Left cardiac atrium (tissue), 4 donors: Measurements from ENCODE around the gene FAM181B. TPM values are rescaled to one million over a fixed set of nuclear protein-coding genes. Genes with fewer than 3 reads are reported as not detected.
"Not testable (repeated sequence)": the region's sequence is repeated elsewhere in the genome, so short reads cannot be mapped to it uniquely, and the experiment has no call there.

Source experiments
- ATAC-seq, 2 donors: fragments of 200-7000 bp; cut with Tn5 transposase; one replicate each; pipeline ENCODE4 v1.9.1; 2020; ENCODE audit warnings: mild to moderate bottlenecking in 2 of 2, moderate library complexity in 2 of 2
- DNase-seq: peaks from one replicate; pipeline ENCODE4 v3.0.0-alpha.2; 2020
- intact Hi-C, 2 donors: fragments of 100-400 bp; cut with DNase I; formaldehyde crosslinking; loops; one replicate each; pipeline versions ENCODE4 v1.14.1 to v1.15.1; 2022 to 2023
- total RNA-seq, 2 donors: library from RNA; stranded (reverse); fragmentation: NEBNext Ultra II Directional; extraction: Animal tissue kit (Norgen Biotek cat#: 25700); gene quantifications; one replicate each; pipeline ENCODE4 v1.2.1, GENCODE V29; 2021
- donor health status: DM: no; HTN: yes; CAD: no.
- donor health status: DM: no; HTN: yes; CAD: no; lungs with severe emphysema.
- donor health status: DM: yes; HTN: yes; CAD: no.
- donor health status: Dilated cardiomyopathy.

Gene FAM181B
- total RNA-seq, 2 donors from 2014 or later = 1.7 to 2.0 TPM

DNA sequence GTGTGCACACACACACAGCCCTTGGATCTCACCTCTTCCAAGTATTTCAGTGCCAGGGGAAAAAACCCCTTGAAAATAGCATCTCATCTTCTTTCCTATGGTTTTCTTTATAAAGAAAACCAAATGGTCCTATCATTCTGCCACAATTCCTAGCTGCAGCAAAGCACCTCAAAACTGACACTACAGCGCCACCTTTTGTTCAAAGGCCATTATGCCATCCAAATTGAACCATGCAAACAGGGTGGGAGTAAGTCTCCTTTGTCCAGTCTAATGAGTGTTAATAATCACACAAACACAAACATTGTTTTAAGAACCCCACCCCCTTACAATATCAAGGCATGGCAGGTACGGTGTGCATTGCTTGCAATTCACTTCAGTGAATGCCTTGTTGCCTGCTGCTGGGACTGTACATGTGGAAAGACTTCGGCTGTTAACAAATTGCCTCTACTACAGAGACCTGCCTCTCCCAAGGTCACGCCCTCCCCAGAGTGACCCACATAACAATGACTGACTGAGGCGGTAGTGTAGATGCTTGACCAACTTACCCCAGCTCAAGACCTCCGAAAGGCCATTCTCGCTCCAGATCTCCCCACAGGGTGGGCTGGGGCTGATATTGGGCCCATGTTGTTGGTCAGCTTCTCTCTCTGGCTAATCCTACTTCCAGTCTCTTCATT, 31.7 kb downstream of the FAM181B start:
- intact Hi-C loops = no loop called here
- no peak for ATAC-seq
- no peak for DNase-seq

- DNase-seq (no peak), ATAC-seq (no peak)
- intact Hi-C loops = loop anchor here (10.0 kb wide), 1 partner anchor 1054 kb away; no protein-coding TSS in a partner anchor
Observed at GRCh38 chr11:82698576-82699352, 34.9 kb downstream of the FAM181B start.

- no peak for ATAC-seq
- intact Hi-C loops = loop anchor here (10.0 kb wide), 1 partner anchor 1048 kb away; no protein-coding TSS in a partner anchor
- no peak for DNase-seq
Observed at GRCh38 chr11:82692981-82693380, 40.7 kb downstream of the FAM181B start.

DNA sequence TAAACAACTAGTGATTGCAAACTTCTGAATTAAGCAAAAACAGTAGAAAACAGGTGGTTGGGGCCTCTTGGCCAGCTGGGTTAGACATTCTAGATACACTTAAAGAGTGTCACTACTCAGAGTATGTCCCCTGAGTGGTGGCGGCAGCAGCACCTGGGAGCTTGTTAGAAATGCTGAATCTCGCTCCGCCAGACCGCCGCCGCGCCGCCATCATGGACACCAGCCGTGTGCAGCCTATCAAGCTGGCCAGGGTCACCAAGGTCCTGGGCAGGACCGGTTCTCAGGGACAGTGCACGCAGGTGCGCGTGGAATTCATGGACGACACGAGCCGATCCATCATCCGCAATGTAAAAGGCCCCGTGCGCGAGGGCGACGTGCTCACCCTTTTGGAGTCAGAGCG, 44.3 kb downstream of the FAM181B start:
- ATAC-seq, intact Hi-C loops: not testable (repeated sequence)

DNA sequence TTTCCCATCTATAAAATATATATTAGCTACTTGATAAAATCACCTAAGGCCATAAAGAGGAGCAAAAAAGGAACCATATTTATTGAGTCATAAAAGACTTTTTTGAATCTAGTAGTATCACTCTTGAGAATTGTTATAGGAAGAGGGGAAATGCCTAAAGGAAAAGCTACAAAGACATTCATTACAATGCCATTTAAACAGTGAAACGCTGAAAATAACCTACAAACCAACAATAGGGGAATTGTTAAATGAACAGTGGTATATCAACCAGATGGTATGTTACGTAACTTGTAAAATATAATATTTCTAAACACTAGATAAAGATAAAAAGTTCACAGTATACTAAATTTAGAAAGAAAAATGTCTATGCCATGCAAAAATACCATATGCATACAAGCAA, 47.5 kb downstream of the FAM181B start:
- DNase-seq = no peak
- intact Hi-C loops = no loop called here
- ATAC-seq = no peak

More for the DNA sequence above, 44.3 kb downstream of the FAM181B start:
- DNase-seq = not testable (repeated sequence)

DNA sequence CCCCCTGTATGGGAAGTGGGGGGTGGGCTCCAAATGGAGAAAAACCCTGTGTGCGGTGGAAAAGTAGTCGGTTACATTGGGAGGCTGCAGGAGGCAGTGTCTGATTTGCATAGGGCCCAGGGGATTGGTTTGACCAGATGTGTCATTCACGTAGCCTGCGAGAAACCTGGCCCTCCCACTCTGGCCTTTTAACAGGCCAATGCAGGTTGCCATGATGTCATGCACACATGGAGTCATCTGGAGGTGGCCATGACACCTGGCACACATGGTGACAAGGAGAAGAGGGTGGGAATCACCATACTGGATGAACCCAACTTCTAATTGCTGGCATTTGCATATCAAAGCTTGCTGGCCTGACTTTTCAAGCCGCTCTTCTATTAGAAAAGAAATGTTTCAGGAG, 50.6 kb downstream of the FAM181B start:
- ATAC-seq (no peak), DNase-seq (no peak)
- intact Hi-C loops = loop anchor here in 1 of 2 donors (5.0 kb wide), 1 partner anchor 1134 kb away; no protein-coding TSS in a partner anchor

DNA sequence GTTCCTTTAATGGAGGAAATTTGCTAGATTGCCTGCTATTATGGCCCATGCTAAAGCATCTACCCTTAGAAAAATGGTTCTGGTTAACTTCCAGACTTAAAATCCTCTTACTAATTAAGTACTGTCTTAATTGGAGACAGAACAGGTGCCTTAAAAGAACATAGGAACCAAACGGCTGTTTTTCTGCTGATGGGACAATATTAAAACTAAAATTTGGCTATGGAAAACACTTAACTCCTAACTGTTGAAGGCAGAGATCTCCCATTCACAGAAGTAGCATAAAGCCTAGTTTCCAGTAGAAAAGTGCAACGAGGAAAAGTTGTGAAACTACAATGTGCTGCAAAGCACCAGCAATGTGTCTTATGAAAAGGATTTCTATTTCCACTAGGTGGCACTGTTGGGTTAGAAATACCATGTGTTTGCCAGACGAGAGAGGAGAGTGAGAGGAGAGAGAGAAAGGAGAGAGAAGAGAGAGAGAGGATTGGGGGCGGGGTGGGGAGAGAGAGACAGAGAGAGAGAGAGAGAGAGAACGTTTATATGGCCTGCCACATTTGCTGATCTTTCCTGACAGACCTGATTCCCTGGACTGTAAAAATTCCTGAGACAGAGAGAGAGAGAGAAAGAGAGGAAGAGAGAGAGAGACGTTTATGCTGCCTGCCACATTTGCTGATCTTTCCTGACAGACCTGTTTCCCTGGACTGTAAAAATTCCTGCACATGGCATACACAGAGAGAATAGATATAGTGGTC, 51.5 kb downstream of the FAM181B start:
- DNase-seq (no peak), ATAC-seq (peak; percentile 85 to 87)
- intact Hi-C loops = loop anchor here in 1 of 2 donors (5.0 kb wide), 1 partner anchor 1135 kb away; no protein-coding TSS in a partner anchor

GRCh38 chr11:82680252-82680651, 53.4 kb downstream of the FAM181B start:
- ATAC-seq = no peak
- intact Hi-C loops = loop anchor here in 1 of 2 donors (5.0 kb wide), 1 partner anchor 1137 kb away; no protein-coding TSS in a partner anchor

More at GRCh38 chr11:82680252-82680651, 53.4 kb downstream of the FAM181B start:
- DNase-seq = no peak

Other genes with a start within 250 kb of the FAM181B start
- gene PRCP, start 166.6 kb upstream of the FAM181B start, total RNA-seq = 10 to 100 TPM; 65.5 to 97.4 TPM
- gene DDIAS, start 167.9 kb upstream of the FAM181B start, total RNA-seq = 1 to 10 TPM in 1 of 2 donors, under 1 TPM in 1; 0.86 to 2.3 TPM